ENCODE results near the gene MAPKBP1. TPM values are rescaled to one million over a fixed set of nuclear protein-coding genes. Genes with fewer than 3 reads are reported as not detected.
"Not testable (repeated sequence)": the region's sequence is repeated elsewhere in the genome, so short reads cannot be mapped to it uniquely, and the experiment has no call there.

MAPKBP1 gene
- total RNA-seq, 2 donors from 2014 or later = 35.8 to 37.0 TPM

DNA sequence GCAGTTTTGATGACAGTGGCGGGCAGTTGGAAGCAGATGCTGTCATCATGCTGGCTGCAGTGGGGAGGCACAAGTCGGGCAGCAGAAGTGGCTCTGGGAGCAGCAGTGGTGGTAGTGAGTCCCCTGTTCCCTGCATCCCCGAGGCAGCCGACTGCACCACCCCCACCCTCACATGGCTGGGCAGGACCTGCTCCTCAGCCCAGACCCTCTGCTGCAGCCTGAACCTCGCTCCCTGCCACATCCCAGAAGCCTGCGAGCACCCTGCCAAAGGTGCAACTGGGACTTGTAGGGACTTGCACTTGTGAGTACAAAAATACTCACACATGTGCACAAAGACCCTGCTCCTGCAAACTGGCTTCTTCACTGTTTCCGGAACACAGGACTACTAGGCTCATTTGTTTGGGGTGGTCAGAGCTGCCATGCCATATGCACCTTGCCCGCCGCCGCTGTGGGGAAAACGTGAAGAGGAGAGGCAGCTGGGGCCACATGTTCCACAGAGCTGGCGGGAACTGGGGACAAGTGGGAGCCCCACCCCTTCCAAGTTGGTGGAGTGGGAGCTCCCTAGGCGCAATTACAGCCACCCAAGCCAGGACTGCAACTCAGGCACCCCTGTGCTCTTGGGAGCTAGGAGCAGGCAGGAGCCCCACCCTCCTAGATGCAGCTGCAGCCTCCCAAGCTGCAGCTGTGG is 55.8 kb downstream of the MAPKBP1 start:
- Histone ChIP-seq H3K36me3 (peaks cover 3% of the 10 kb centered on the region), H3K9me3 (no peaks in the 10 kb centered on the region), H3K27ac (no peak overlapping the region), H3K4me1 (ENCODE audit: control insufficient read depth in 1 of 2, low read depth in 2 of 2) (peaks cover 4 to 25% of the 10 kb centered on the region in 2 donors), H3K4me3 (no peak overlapping the region), H3K27me3 (replicated peaks; ENCODE audit: insufficient read depth) (no peaks in the 10 kb centered on the region)
- DNase-seq (ENCODE audit: low spot score) (no peak), ATAC-seq (ENCODE audit: insufficient number of reproducible peaks, low FRiP score, low read depth) (no peak)
- TF ChIP-seq, protein P1, sequence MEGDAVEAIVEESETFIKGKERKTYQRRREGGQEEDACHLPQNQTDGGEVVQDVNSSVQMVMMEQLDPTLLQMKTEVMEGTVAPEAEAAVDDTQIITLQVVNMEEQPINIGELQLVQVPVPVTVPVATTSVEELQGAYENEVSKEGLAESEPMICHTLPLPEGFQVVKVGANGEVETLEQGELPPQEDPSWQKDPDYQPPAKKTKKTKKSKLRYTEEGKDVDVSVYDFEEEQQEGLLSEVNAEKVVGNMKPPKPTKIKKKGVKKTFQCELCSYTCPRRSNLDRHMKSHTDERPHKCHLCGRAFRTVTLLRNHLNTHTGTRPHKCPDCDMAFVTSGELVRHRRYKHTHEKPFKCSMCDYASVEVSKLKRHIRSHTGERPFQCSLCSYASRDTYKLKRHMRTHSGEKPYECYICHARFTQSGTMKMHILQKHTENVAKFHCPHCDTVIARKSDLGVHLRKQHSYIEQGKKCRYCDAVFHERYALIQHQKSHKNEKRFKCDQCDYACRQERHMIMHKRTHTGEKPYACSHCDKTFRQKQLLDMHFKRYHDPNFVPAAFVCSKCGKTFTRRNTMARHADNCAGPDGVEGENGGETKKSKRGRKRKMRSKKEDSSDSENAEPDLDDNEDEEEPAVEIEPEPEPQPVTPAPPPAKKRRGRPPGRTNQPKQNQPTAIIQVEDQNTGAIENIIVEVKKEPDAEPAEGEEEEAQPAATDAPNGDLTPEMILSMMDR (IDR thresholded peaks at IDR 0.05) = no peak

DNA sequence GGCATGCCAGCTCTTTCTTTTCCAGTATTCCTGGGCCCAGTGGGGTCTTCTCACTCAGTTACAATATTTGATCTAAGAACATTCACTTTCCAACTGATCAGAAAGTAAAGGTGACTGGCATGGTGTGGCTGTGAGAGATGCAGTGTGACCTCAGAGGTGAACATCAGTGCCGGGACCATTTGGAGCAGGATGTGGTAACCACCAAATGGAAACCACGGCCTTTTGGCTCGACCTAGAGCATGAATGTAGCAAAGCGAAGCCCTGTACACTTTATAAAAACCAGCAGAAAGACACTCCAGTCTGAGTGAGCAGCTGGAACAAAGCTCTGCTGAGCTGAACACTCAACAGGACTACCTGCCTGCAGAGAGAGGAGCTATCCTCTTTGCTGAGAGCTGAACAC is 57.0 kb downstream of the MAPKBP1 start:
- peaks cover 4 to 25% of the 10 kb centered on the region in 2 donors for H3K4me1 ChIP-seq (ENCODE audit: control insufficient read depth in 1 of 2, low read depth in 2 of 2)
- H3K27ac ChIP-seq; H3K9me3 ChIP-seq; H3K36me3 ChIP-seq; DNase-seq (ENCODE audit: low spot score); ATAC-seq (ENCODE audit: insufficient number of reproducible peaks, low FRiP score, low read depth); H3K4me3 ChIP-seq; H3K27me3 ChIP-seq (replicated peaks; ENCODE audit: insufficient read depth): not testable (repeated sequence)

DNA sequence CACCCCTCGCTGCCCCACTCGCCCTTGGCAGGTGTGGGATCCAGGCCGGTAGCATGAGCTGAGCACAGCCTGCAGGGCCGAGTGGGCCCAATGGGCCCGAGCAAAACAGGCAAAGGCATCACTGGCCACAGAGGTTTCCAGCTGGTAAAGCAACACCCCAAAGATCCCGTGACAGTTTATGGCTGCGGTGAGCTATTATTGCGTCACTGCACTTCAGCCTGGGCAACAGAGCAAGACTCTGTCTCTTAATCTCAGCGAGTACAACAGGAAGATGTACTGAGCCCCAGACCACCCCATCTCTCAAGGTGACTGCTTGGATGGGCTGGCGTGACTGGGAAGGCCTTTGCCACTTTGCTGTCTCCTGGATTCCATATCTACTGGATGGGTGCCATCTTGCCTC is 57.9 kb downstream of the MAPKBP1 start:
- Histone ChIP-seq H3K9me3 (no peaks in the 10 kb centered on the region), H3K27ac (no peak overlapping the region), H3K36me3 (peaks cover 7% of the 10 kb centered on the region), H3K27me3 (replicated peaks; ENCODE audit: insufficient read depth) (no peaks in the 10 kb centered on the region), H3K4me1 (ENCODE audit: control insufficient read depth in 1 of 2, low read depth in 2 of 2) (peaks cover 4 to 24% of the 10 kb centered on the region in 2 donors), H3K4me3 (no peak overlapping the region)
- TF ChIP-seq, protein P1 (IDR thresholded peaks at IDR 0.05) = no peak
- ATAC-seq (ENCODE audit: insufficient number of reproducible peaks, low FRiP score, low read depth) = no peak
- DNase-seq (ENCODE audit: low spot score) = no peak

DNA sequence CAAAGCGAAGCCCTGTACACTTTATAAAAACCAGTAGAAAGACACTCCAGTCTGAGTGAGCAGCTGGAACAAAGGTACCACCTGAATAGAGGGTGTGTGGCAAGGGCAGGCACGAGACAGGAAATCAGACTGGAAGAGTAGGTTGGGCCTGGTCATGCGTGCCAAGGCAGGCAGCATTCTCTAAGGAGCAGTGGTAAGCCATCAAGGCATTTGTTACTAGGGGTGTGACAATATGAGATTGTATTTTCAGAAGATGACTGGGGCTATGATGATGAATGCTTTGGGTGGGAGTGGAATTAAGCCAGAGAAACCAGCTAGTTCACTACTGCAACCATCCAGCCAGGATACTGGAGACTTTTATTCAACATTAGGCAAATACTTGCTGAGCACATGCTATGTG is 58.6 kb downstream of the MAPKBP1 start:
- DNase-seq (ENCODE audit: low spot score) (no peak), ATAC-seq (ENCODE audit: insufficient number of reproducible peaks, low FRiP score, low read depth) (no peak)
- Histone ChIP-seq H3K27me3 (replicated peaks; ENCODE audit: insufficient read depth) (no peaks in the 10 kb centered on the region), H3K4me3 (no peak overlapping the region), H3K4me1 (ENCODE audit: control insufficient read depth in 1 of 2, low read depth in 2 of 2) (peaks cover 4 to 20% of the 10 kb centered on the region in 2 donors), H3K27ac (no peak overlapping the region), H3K36me3 (peaks cover 7% of the 10 kb centered on the region), H3K9me3 (no peaks in the 10 kb centered on the region)
- TF ChIP-seq, protein P1 (IDR thresholded peaks at IDR 0.05) = no peak

DNA sequence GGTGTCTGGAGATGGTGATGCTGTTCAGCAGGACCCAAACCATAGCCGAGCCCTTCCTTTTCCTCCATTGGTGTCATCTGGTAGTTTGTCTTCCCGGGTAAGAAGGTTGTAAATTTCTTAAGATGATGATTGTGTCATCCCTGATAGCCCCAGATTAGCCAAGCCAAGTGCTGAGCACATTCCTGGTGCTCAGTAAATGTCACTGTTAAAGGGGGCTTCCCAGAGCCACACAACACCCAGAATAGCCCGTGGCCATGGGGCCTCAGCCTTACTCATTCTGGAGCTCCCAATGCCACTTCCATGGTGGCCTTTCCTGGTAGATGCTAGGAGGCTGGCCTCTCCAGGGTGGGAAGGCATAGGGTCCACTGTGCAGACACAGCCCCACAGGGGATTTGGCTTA is 59.8 kb downstream of the MAPKBP1 start:
- peaks cover 7% of the 10 kb centered on the region for H3K36me3 ChIP-seq
- DNase-seq (ENCODE audit: low spot score) = no peak

More for the DNA sequence above, 59.8 kb downstream of the MAPKBP1 start:
- Histone ChIP-seq H3K4me3 (no peak overlapping the region), H3K4me1 (ENCODE audit: control insufficient read depth in 1 of 2, low read depth in 2 of 2) (peaks cover 0 to 13% of the 10 kb centered on the region in 2 donors), H3K27ac (no peak overlapping the region), H3K27me3 (replicated peaks; ENCODE audit: insufficient read depth) (no peaks in the 10 kb centered on the region), H3K9me3 (no peaks in the 10 kb centered on the region)
- TF ChIP-seq, protein P1 (IDR thresholded peaks at IDR 0.05) = no peak
- ATAC-seq (ENCODE audit: insufficient number of reproducible peaks, low FRiP score, low read depth) = no peak

Data from thoracic aorta (tissue), 2 donors.